ENCODE data around the gene PDXP. TPM values are rescaled to one million over a fixed set of nuclear protein-coding genes. Genes with fewer than 3 reads are reported as not detected.

PDXP gene
- total RNA-seq (2016; rRNA removed; fragmentation: Illumina TruSeq; extraction: Trizol) (46.1 and 58.2 TPM in 2 replicates), polyA plus RNA-seq (2011; rRNA removed) (70.6 and 85.3 TPM in 2 replicates), polyA minus RNA-seq (2011; rRNA and poly(A)+ RNA removed; ENCODE audit: low replicate concordance) (51.1 and 129 TPM in 2 replicates), Bru-seq, nascent RNA (percentile 76 among the genes with signal in this experiment), BruChase-seq, experiment 1, labeled RNA remaining after a 6-hour chase (percentile 92 among the genes with signal in this experiment), BruChase-seq, experiment 2, labeled RNA remaining after a 2-hour chase (percentile 92 among the genes with signal in this experiment)
- 62.9 and 64.6 TPM in 2 replicates for total RNA-seq (2016; cell fraction: cytosol; rRNA removed; fragmentation: Illumina TruSeq; extraction: Trizol; ENCODE audit: low read depth)
- total RNA-seq (2016; cell fraction: insoluble cytoplasmic fraction; rRNA removed; fragmentation: Illumina TruSeq; extraction: Trizol), result 45.3 and 56.4 TPM in 2 replicates
- 118 and 121 TPM in 2 replicates for total RNA-seq (2016; cell fraction: membrane; rRNA removed; fragmentation: Illumina TruSeq; extraction: Trizol)
- 25.4 and 29.3 TPM in 2 replicates for total RNA-seq (2016; cell fraction: nucleus; rRNA removed; fragmentation: Illumina TruSeq; extraction: Trizol)
- 84.8 and 95.4 TPM in 2 replicates for polyA plus RNA-seq (2011; cell fraction: cytosol; rRNA removed)
- 35.1 and 40.0 TPM in 2 replicates for polyA plus RNA-seq (2011; cell fraction: nucleus; rRNA removed)
- polyA plus RNA-seq (2012), result 56.1 and 70.1 TPM in 2 replicates
- 91.9 and 92.3 TPM in 2 replicates for polyA plus RNA-seq (2016; cell fraction: cytosol; fragmentation: Illumina TruSeq; extraction: Trizol; ENCODE audit: low read depth)
- 62.2 and 67.0 TPM in 2 replicates for polyA plus RNA-seq (2016; cell fraction: insoluble cytoplasmic fraction; fragmentation: Illumina TruSeq; extraction: Trizol; ENCODE audit: low read depth)
- 136 and 141 TPM in 2 replicates for polyA plus RNA-seq (2016; cell fraction: membrane; fragmentation: Illumina TruSeq; extraction: Trizol; ENCODE audit: low read depth)
- 55.6 and 56.4 TPM in 2 replicates for polyA plus RNA-seq (2016; cell fraction: nucleus; fragmentation: Illumina TruSeq; extraction: Trizol; ENCODE audit: insufficient read depth, low read depth)
- 45.3 and 51.1 TPM in 2 replicates for polyA minus RNA-seq (2011; cell fraction: cytosol; rRNA and poly(A)+ RNA removed)
- 11.2 and 19.6 TPM in 2 replicates for polyA minus RNA-seq (2011; cell fraction: nucleus; rRNA and poly(A)+ RNA removed)
- long read RNA-seq, experiment 1, transcript PDXP-201 (2 exons, 2,010 nt), result major isoform, 9 of 9 reads
- long read RNA-seq, experiment 1, partial matches to known transcripts, result 0 of 9 reads
- long read RNA-seq, experiment 1, other reads (novel, unspliced or antisense), result 0 of 9 reads
- long read RNA-seq, experiment 2, transcript PDXP-201 (2 exons, 2,010 nt), result major isoform, 199 of 202 reads
- long read RNA-seq, experiment 2, partial matches to known transcripts, result 0 of 202 reads
- long read RNA-seq, experiment 2, other reads (novel, unspliced or antisense), result 3 of 202 reads

- ATAC-seq (peak; percentile 94), FAIRE-seq (peak; percentile 96), DNase-seq (ENCODE audit: low spot score) (peak; percentile 99)
- Histone ChIP-seq H3K4me3 (replicated peaks in 1 of 3; ENCODE audit: insufficient read depth in 1 of 3, low read depth in 2 of 3, low read length in 3 of 3) (peak within 1 kb of the TSS; percentile 75 to 97 (median 94)), H3K27me3 (ENCODE audit: control insufficient read depth in 1 of 2, insufficient read depth in 2 of 2, low read length in 2 of 2) (no peaks in the 10 kb centered on the region; a peak in 1 of 5 replicates), H3K27ac (ENCODE audit: extremely low read length, insufficient read depth, low read length) (peak within 1 kb of the TSS; percentile 93), H2AFZ (ENCODE audit: low read length) (peak within 1 kb of the TSS; percentile 33), H3K9me3 (ENCODE audit: low read length) (no peaks in the 10 kb centered on the region), H3K4me2 (ENCODE audit: low read depth, low read length) (peak within 1 kb of the TSS; percentile 98), H3K9ac (ENCODE audit: insufficient read depth, low read depth, low read length) (peak within 1 kb of the TSS; percentile 92), H3K79me2 (ENCODE audit: insufficient read depth, low read length) (peaks cover 45% of the 10 kb centered on the region), H3K4me1 (ENCODE audit: insufficient read depth, low read length) (peaks cover 51% of the 10 kb centered on the region), H4K20me1 (ENCODE audit: insufficient read depth, low read length) (peaks cover 35% of the 10 kb centered on the region), H3K36me3 (replicated peaks in 1 of 2; ENCODE audit: control insufficient read depth in 1 of 2, insufficient read depth in 2 of 2, low read length in 2 of 2) (peaks cover 3 to 4% of the 10 kb centered on the region in 2 experiments; a peak in 3 of 5 replicates)
- BruUV-seq (replicated peaks), result no TSS peak
- in situ Hi-C loops (cut with HindIII; ENCODE audit: extremely low pct_ligation_motif_present, low pct_unique_long_range_greater_than_20kb), result no loop called here
- under 1% methylated on average over 18 of the region's 101 CpGs for WGBS (ENCODE audit: low lambda C conversion rate)
- ChIA-PET CTCF (ENCODE audit: low intra/inter-chr PET ratio, low total read pairs) (no interaction called here), POLR2A (interaction anchor here (0.7 to 11.2 kb wide), 35 partner anchors 9 to 189 kb away, joined by 3 to 242 read pairs (median 5); partner anchors contain the start of genes ANKRD54, GCAT, GGA1 and LGALS1)
- intact Hi-C loops (cut with micrococcal nuclease; ENCODE audit: unreplicated experiment), result loop anchor here (10.0 kb wide), 1 partner anchor 146 kb away; the partner anchor contains the start of gene GCAT
- no peak for TF ChIP-seq JUND (CRISPR knock-in tag; IDR thresholded peaks at IDR 0.05)
- TF ChIP-seq KDM5A (IDR thresholded peaks at IDR 0.05; ENCODE audit: borderline replicate concordance, low read length), result peak; percentile 69; the same call in 1 of the 2 replicates
- no peak for TF ChIP-seq ZNF740 (CRISPR knock-in tag; IDR thresholded peaks at IDR 0.05)
- no peak for TF ChIP-seq IKZF4 (CRISPR knock-in tag; IDR thresholded peaks at IDR 0.05; ENCODE audit: borderline replicate concordance, low read depth, not compliant biosample characterization)
- TF ChIP-seq SIX1 (CRISPR knock-in tag; IDR thresholded peaks at IDR 0.05; ENCODE audit: borderline replicate concordance), result no peak
- TF ChIP-seq TCF7L2 (IDR thresholded peaks at IDR 0.05; ENCODE audit: low read depth, low read length), result no peak
- no peak for TF ChIP-seq MBNL3 (CRISPR knock-in tag; conservative IDR thresholded peaks at IDR 0.05)
- TF ChIP-seq ZFP1 (CRISPR knock-in tag; IDR thresholded peaks at IDR 0.05), result no peak
- no peak for TF ChIP-seq PRDM10 (CRISPR knock-in tag; IDR thresholded peaks at IDR 0.05; ENCODE audit: low read depth)
- TF ChIP-seq NONO (IDR thresholded peaks at IDR 0.05), result no peak
- 0 out of 2 replicates have a peak, but pooled peaks have one; percentile 24 for TF ChIP-seq NONO (CRISPR knock-in tag; conservative IDR thresholded peaks at IDR 0.05)
Measured at GRCh38 chr22:37658133-37659065, at the start of gene PDXP. Gene PDXP (plus strand): TSS chr22:37658723. CDS start chr22:37658783, 60 bp downstream.

All from HepG2 (cell line).